Ammon's horn (tissue), 1 donor: ENCODE results near the gene AWAT1.
"Not testable (repeated sequence)": the region's sequence is repeated elsewhere in the genome, so short reads cannot be mapped to it uniquely, and the experiment has no call there.

Experiments used
- DNase-seq: peaks from one replicate; pipeline ENCODE4 v3.0.0-alpha.2; 2016; ENCODE audit warnings: low spot score

AWAT1 gene

GRCh38 chrX:70234355-70234754 lies at the start of gene AWAT1:
Gene AWAT1 (plus strand): TSS chrX:70234655. CDS start chrX:70234696, 41 bp downstream.
- no peak for DNase-seq

GRCh38 chrX:70190225-70190624 lies 44.2 kb upstream of the AWAT1 start:
- DNase-seq, result no peak

- DNase-seq, result no peak
Measured at GRCh38 chrX:70196961-70197720, 37.3 kb upstream of the AWAT1 start.

GRCh38 chrX:70201732-70202131 lies 32.7 kb upstream of the AWAT1 start:
- no peak for DNase-seq

- DNase-seq, result no peak
Measured at GRCh38 chrX:70208479-70208878, 26.0 kb upstream of the AWAT1 start.

- not testable (repeated sequence) for DNase-seq
Measured at GRCh38 chrX:70209570-70209969, 24.9 kb upstream of the AWAT1 start.

- DNase-seq, result no peak
Measured at GRCh38 chrX:70219938-70220764, 14.3 kb upstream of the AWAT1 start.

- DNase-seq, result no peak
Measured at GRCh38 chrX:70226048-70226447, 8.4 kb upstream of the AWAT1 start.

GRCh38 chrX:70226687-70227086 lies 7.8 kb upstream of the AWAT1 start:
- no peak for DNase-seq

- no peak for DNase-seq
Measured at GRCh38 chrX:70231666-70232065, 2.8 kb upstream of the AWAT1 start.

- no peak for DNase-seq
Measured at GRCh38 chrX:70240751-70241150, 6.3 kb downstream of the AWAT1 start.

GRCh38 chrX:70241501-70241900 lies 7.0 kb downstream of the AWAT1 start:
- DNase-seq, result no peak

GRCh38 chrX:70243601-70244000 lies 9.1 kb downstream of the AWAT1 start:
- not testable (repeated sequence) for DNase-seq

GRCh38 chrX:70244881-70245280 lies 10.4 kb downstream of the AWAT1 start:
- no peak for DNase-seq

- DNase-seq, result no peak
Measured at GRCh38 chrX:70247252-70247651, 12.8 kb downstream of the AWAT1 start.

- DNase-seq, result no peak
Measured at GRCh38 chrX:70252491-70252890, 18.0 kb downstream of the AWAT1 start.

GRCh38 chrX:70253377-70254062 lies 19.1 kb downstream of the AWAT1 start:
- no peak for DNase-seq

- no peak for DNase-seq
Measured at GRCh38 chrX:70254063-70254400, 19.6 kb downstream of the AWAT1 start.

- no peak for DNase-seq
Measured at GRCh38 chrX:70254909-70255308, 20.5 kb downstream of the AWAT1 start.

GRCh38 chrX:70255452-70255851 lies 21.0 kb downstream of the AWAT1 start:
- DNase-seq, result no peak

- no peak for DNase-seq
Measured at GRCh38 chrX:70257423-70258288, 23.2 kb downstream of the AWAT1 start.

- no peak for DNase-seq
Measured at GRCh38 chrX:70260104-70260503, 25.6 kb downstream of the AWAT1 start, which contains the start of gene P2RY4. Gene P2RY4 (minus strand): TSS chrX:70260204. CDS start chrX:70259624, 580 bp downstream.
